22Rv1 (cell line): ENCODE results near the gene TBX5.

Source experiments
- H3K27ac ChIP-seq: fragments of 450-650 bp; 2 replicates; pipeline ENCODE4 v1.5.1; 2017
- ZFX ChIP-seq: fragments of 450-650 bp; IDR thresholded peaks from 2 replicates; pipeline ENCODE4 v1.6.1; 2017; ENCODE audit warnings: antibody characterized with exemption, borderline replicate concordance
- TF ChIP-seq, protein P1 (sequence below): fragments of 450-650 bp; IDR thresholded peaks from 2 replicates; pipeline ENCODE4 v1.5.1; 2017; ENCODE audit warnings: mild to moderate bottlenecking

TBX5 gene

DNA sequence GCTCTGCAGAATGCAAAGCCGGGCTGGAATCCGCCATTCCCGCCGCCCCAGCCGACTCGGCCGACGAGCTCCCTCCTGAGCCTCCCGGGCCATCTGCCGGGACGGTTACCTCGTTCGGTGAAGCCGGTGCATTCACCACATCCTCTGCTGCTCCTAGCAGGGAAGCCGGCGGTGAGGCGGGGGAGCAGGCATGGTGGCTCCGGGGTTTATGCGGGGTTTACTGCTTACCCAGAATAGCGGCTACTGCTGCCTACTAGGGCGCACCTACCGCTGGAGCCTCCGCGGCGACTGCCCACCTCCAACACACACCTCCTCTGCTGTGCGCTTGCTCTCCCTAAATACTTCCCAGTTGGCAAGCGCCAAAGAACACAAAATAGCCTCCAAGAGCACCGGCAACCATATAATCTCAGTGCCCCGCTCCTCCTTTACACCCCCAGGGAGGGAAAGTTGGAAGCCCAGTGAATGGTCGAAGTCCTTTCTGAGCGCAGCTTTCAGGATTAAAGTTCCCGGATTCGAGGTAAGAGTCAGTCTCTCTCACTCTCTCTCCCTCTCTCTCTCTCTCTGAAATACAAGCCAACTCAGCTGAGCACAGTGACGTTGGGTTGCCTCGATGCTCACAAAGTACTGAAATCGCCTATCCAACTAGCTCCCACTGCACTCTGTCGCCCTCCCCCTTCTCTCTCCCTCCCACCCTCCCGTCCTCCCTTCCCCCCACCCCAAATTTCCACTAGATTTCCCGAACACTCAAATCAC, at the start of gene TBX5:
TBX5 (minus strand) TSS at position 626 of the 753 bp plus-strand sequence. CDS start 2,246 bp downstream, outside the sequence.
- no peak for TF ChIP-seq ZFX
- TF ChIP-seq, protein P1, sequence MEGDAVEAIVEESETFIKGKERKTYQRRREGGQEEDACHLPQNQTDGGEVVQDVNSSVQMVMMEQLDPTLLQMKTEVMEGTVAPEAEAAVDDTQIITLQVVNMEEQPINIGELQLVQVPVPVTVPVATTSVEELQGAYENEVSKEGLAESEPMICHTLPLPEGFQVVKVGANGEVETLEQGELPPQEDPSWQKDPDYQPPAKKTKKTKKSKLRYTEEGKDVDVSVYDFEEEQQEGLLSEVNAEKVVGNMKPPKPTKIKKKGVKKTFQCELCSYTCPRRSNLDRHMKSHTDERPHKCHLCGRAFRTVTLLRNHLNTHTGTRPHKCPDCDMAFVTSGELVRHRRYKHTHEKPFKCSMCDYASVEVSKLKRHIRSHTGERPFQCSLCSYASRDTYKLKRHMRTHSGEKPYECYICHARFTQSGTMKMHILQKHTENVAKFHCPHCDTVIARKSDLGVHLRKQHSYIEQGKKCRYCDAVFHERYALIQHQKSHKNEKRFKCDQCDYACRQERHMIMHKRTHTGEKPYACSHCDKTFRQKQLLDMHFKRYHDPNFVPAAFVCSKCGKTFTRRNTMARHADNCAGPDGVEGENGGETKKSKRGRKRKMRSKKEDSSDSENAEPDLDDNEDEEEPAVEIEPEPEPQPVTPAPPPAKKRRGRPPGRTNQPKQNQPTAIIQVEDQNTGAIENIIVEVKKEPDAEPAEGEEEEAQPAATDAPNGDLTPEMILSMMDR, result no peak
- no peak within 1 kb of the TSS for H3K27ac ChIP-seq

DNA sequence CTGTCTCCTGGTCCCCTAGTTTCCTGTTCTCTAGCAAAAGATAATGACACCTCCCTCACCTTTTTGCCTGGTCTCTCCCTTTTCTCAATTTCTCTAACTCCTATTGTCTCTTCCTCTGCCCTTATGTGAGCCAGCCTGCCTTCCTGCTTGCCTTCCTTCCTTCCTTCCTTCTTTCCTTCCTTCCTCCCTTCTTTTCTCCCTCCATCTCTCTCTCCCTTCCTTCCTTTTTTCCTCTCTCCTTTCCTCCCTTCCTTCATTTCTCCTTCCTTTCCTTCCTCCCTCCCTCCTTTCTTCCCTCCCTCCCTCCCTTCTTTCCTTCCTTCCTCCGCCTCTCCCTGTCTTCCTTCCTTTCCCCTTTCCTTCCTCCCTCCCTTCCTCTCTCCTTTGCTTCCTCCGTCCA, 45.7 kb upstream of the TBX5 start:
- no peak overlapping the region for H3K27ac ChIP-seq
- no peak for TF ChIP-seq ZFX
- TF ChIP-seq, protein P1, result no peak

DNA sequence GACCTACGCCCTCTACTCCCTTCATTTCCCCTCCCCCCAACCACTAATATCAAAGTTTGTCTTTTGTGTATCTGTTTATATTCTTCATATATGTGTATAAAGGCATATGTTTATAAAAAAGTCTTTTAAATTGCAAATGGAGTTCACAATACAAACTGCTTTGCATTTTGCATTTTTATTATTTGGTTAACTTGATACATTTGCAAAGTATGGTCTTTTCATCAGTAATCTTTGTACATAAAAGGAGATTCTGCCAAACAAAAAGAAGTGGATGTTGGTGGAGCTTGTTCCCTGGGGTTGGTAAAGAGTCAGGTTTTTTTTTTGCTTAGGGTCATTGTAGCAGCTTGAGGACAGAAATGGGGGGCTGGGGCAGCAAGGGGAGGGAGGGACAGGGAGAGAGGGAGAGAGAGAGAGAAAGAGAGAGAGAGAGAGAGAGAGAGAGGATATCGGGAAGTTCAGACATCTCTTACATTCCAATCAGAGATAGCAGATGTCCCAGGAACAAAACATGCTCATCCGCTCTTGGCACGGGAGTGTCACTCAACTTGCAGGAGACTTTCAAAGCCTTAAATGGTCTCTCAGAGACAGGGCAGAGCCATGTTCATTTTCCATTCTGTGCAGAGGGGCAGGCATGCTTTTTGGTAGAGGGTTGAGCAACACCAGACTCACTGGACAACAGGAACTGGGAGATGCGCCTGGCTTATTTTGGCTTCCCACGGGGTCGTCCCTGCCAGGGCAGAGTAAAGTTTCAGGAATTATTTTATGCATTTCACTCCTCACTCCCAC, 44.8 kb upstream of the TBX5 start:
- H3K27ac ChIP-seq, result no peak overlapping the region
- TF ChIP-seq ZFX, result no peak
- TF ChIP-seq, protein P1, result no peak

DNA sequence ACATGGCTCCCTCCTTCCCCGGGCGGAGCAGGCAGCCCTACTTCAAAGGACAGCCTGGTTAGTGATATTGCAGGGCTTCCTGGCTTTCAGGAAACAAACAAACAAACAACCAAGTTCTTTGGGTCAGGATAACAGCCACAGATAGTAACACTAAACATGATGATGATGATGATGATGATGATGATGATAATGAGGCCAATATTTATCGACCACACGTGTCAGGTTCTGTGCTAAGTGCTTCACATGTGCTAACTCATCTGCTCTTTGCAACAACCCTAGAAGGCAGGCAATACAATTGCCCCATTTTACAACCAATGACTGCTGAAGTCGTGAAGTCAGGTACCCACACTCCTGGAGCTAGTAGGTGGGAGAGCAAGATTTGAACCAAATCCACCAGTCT, 44.1 kb upstream of the TBX5 start:
- no peak overlapping the region for H3K27ac ChIP-seq
- no peak for TF ChIP-seq ZFX
- TF ChIP-seq, protein P1, result no peak

- no peak for TF ChIP-seq ZFX
- TF ChIP-seq, protein P1, result no peak
Measured at GRCh38 chr12:114448618-114448933, 42.6 kb upstream of the TBX5 start.

DNA sequence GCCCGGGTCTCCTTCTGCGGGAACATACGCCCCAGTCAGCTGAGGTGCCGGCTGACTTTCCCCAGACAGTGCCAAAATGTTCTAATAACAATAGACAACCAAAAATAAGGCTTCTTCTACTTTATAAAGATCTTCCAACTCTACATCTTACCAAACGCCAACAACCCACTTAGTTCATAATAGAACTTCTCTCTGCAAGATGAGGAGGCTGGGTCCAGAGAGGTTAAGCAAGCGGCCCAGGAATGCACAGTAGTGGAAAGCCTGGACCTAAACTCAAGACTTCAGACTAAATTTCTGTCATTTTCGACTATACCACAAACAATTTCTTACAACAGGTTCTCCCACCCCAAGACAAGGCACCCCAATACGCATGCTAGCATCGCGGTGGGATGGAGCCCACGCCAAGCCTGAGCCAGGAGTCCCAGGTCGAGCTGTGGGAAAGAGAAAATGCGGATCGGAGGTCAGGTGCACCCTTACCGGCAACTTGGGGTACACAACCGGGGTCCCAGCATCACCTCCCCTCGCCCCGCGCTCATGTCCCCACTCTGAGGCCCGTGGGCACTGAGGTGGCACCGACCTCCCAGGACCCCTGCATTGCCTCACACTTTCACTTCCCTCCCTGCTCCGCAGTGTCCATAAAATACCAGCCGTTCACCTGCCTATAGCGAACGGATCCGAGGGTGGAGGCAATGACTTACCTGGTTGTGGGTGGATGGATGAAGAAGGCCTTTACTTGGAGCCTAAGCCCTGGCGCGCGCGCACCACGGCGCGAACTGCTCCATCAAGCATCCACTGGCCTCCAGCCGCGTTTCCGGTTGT, 42.1 kb upstream of the TBX5 start:
- no peak for TF ChIP-seq ZFX
- TF ChIP-seq, protein P1, result no peak
- H3K27ac ChIP-seq, result no peak overlapping the region

More at GRCh38 chr12:114448618-114448933, 42.6 kb upstream of the TBX5 start:
- H3K27ac ChIP-seq, result no peak overlapping the region
